ENCODE results near the gene TPRA1.

DNA sequence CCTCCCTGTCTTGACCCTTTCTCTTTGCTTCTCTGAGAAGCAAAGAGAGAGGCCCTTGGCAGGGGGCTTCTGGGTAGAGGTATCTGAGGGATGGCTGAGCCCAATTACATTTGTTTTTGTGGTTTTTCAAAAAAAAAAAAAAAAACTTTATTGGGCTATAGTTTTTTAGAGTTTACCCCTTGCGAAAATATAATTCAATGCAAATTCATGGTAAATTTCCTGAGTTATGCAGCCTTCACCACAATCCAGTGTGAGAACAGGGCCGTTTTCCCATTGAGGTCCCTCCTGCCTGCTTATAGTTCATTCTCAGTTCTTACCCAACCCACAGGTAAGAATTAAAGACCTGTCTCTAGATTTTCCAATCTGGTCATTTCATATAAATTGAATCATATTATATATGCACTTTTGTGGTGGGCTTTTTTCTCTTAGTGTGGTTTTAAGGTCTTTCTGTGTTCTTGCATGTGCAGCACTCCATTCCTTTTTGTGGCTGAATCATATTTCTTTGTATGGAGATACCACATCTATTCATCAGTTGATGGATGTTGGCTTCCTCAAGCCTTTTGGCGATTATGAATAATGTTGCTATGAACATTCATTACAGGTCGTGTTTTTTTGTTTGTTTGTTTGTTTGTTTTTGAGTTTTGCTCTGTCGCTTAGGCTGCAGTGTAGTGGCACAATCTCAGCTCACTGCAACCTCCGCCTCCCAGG is 10.4 kb upstream of the TPRA1 start:
- no peak for TF ChIP-seq EZH2 (IDR thresholded peaks at IDR 0.05; ENCODE audit: low read length, missing control alignments)
- TF ChIP-seq, protein P1, sequence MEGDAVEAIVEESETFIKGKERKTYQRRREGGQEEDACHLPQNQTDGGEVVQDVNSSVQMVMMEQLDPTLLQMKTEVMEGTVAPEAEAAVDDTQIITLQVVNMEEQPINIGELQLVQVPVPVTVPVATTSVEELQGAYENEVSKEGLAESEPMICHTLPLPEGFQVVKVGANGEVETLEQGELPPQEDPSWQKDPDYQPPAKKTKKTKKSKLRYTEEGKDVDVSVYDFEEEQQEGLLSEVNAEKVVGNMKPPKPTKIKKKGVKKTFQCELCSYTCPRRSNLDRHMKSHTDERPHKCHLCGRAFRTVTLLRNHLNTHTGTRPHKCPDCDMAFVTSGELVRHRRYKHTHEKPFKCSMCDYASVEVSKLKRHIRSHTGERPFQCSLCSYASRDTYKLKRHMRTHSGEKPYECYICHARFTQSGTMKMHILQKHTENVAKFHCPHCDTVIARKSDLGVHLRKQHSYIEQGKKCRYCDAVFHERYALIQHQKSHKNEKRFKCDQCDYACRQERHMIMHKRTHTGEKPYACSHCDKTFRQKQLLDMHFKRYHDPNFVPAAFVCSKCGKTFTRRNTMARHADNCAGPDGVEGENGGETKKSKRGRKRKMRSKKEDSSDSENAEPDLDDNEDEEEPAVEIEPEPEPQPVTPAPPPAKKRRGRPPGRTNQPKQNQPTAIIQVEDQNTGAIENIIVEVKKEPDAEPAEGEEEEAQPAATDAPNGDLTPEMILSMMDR (conservative IDR thresholded peaks at IDR 0.05 in 1 of 2, IDR thresholded peaks at IDR 0.05 in 1 of 2; ENCODE audit: low read depth in 1 of 2, low read length in 2 of 2) = no peak
